ENCODE data around the gene SAMD13. TPM values are rescaled to one million over a fixed set of nuclear protein-coding genes. Genes with fewer than 3 reads are reported as not detected.

SAMD13 gene
- total and polyA plus RNA-seq, 2 donors (not counting 1 experiment from before 2014, with no cell fraction given) = 0.42 TPM; not detected in 1

DNA sequence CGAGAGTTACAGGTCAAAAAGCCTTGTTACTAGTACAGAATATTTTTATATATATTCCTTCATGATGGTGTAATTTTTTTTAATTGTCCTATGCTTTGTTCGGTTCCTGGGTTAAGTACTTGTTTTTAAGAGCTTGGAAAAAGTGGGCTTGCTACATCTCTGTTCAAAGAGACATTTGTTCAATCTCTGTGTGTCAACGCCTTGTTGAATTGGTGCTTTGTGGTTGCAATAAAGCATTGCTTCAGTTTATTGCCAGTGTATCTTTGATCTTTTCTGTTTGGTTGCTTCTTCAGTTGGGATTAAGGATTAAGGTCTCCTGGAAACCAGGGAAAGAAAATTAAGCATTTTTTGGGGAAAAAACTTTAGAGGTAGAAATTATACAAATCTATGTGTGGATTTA, 49.0 kb downstream of the SAMD13 start:
- no peak overlapping the region for H3K4me3 Mint-ChIP-seq
- H3K27ac ChIP-seq (ENCODE audit: low read length in 2 of 2) = no peak overlapping the region

More for the DNA sequence above, 49.0 kb downstream of the SAMD13 start:
- Histone ChIP-seq H2AFZ (ENCODE audit: insufficient read depth, low read depth, low read length, poor library complexity, severe bottlenecking) (no peak overlapping the region), H3K27me3 (replicated peaks in 1 of 4; ENCODE audit: control extremely low read depth in 1 of 4, control insufficient read depth in 3 of 4, insufficient read depth in 4 of 4, low read length in 3 of 4) (no peaks in the 10 kb centered on the region), H4K20me1 (ENCODE audit: control insufficient read depth, insufficient read depth, low read length, poor library complexity, severe bottlenecking) (no peaks in the 10 kb centered on the region), H3K36me3 (replicated peaks in 1 of 2; ENCODE audit: control extremely low read depth in 1 of 2, control insufficient read depth in 1 of 2, extremely low read depth in 1 of 2, insufficient read depth in 2 of 2, low read length in 1 of 2) (no peaks in the 10 kb centered on the region), H3K9ac (ENCODE audit: low read length) (no peak overlapping the region), H3K4me3 (ENCODE audit: control extremely low read depth in 1 of 5, extremely low read depth in 1 of 5, insufficient read depth in 1 of 5, low read depth in 2 of 5, low read length in 4 of 5) (no peak overlapping the region), H3K4me2 (replicated peaks; ENCODE audit: low read depth, low read length, poor library complexity, severe bottlenecking) (no peak overlapping the region), H3K4me1 (ENCODE audit: control insufficient read depth in 2 of 2, insufficient read depth in 2 of 2, low read length in 2 of 2) (no peaks in the 10 kb centered on the region), H3K79me2 (ENCODE audit: control insufficient read depth, insufficient read depth, low read length) (no peaks in the 10 kb centered on the region), H3K9me3 (ENCODE audit: control extremely low read depth in 1 of 3, control insufficient read depth in 2 of 3, insufficient read depth in 1 of 3, low read length in 2 of 3) (no peaks in the 10 kb centered on the region)
- Mint-ChIP-seq H3K27ac (no peak overlapping the region), H3K27me3 (peaks cover 4% of the 10 kb centered on the region), H3K9me3 (ENCODE audit: insufficient read depth) (no peaks in the 10 kb centered on the region), H3K4me1 (no peaks in the 10 kb centered on the region)
- no peak for DNase-seq
- TF ChIP-seq CTCF (IDR thresholded peaks at IDR 0.05) (no peak), EZH2 (IDR thresholded peaks at IDR 0.05; ENCODE audit: borderline replicate concordance, insufficient read depth, low read depth, low read length, poor library complexity, severe bottlenecking) (no peak)
- intact Hi-C loops (cut with micrococcal nuclease) = no loop called here
- no peak for ATAC-seq (ENCODE audit: low read depth)
- POLR2A ChIA-PET = no interaction called here
- CTCF ChIA-PET = interaction anchor here (1.0 kb wide), 1 partner anchor 215 kb away, joined by 3 read pairs; no protein-coding TSS in a partner anchor
- WGBS (ENCODE audit: insufficient coverage) = 95% methylated on average over 2 of the region's 3 CpGs

Data from B cell (primary cell).